Right ventricle myocardium inferior (tissue), 1 donor: Measurements from ENCODE around the gene RAI1. TPM values are rescaled to one million over a fixed set of nuclear protein-coding genes. Genes with fewer than 3 reads are reported as not detected.

Source experiments
- ATAC-seq: fragments of 200-7000 bp; cut with Tn5 transposase; one replicate; pipeline ENCODE4 v1.9.1; 2020; ENCODE audit warnings: mild to moderate bottlenecking, moderate library complexity
- DNase-seq: peaks from one replicate; pipeline ENCODE4 v3.0.0; 2021; ENCODE audit errors: missing footprints
- intact Hi-C: fragments of 100-400 bp; cut with DNase I; formaldehyde crosslinking; loops from one replicate; pipeline ENCODE4 v1.11.0; 2022
- total RNA-seq: library from RNA; stranded (reverse); fragmentation: NEBNext Ultra II Directional; extraction: Animal tissue kit (Norgen Biotek cat#: 25700); gene quantifications from one replicate; pipeline ENCODE4 v1.2.1, GENCODE V29; 2021
- donor health status: DM: no; HTN: yes; CAD: no; lungs with severe emphysema.

RAI1 gene
- total RNA-seq, 1 donor from 2014 or later, result 31.9 TPM

GRCh38 chr17:17692353-17693252 is 11.3 kb downstream of the RAI1 start:
- DNase-seq (no peak), ATAC-seq (no peak)
- intact Hi-C loops, result no loop called here

GRCh38 chr17:17693253-17694168 is 12.3 kb downstream of the RAI1 start:
- ATAC-seq (peak; percentile 23), DNase-seq (no peak)
- intact Hi-C loops, result loop anchor here (2.0 kb wide), 2 partner anchors 61 to 89 kb away; no protein-coding TSS in a partner anchor

GRCh38 chr17:17694169-17695081 is 13.2 kb downstream of the RAI1 start:
- ATAC-seq, result peak; percentile 75
- intact Hi-C loops, result loop anchor here (2.0 to 5.0 kb wide), 4 partner anchors 38 to 278 kb away; partner anchors contain the start of genes DRC3 and TOM1L2
- DNase-seq, result peak; percentile 91

- DNase-seq (no peak), ATAC-seq (no peak)
- intact Hi-C loops, result loop anchor here (5.0 kb wide), 2 partner anchors 36 to 276 kb away; partner anchors contain the start of genes DRC3 and TOM1L2
Observed at GRCh38 chr17:17696085-17696484, 14.8 kb downstream of the RAI1 start.

- no peak for DNase-seq
- intact Hi-C loops, result loop anchor here (5.0 kb wide), 2 partner anchors 35 to 275 kb away; partner anchors contain the start of genes DRC3 and TOM1L2
- ATAC-seq, result peak; percentile 37
Observed at GRCh38 chr17:17696882-17697633, 15.8 kb downstream of the RAI1 start.

- intact Hi-C loops, result loop anchor here (5.0 kb wide), 2 partner anchors 34 to 274 kb away; partner anchors contain the start of genes DRC3 and TOM1L2
- no peak for ATAC-seq
- DNase-seq, result no peak
Observed at GRCh38 chr17:17698371-17698770, 17.1 kb downstream of the RAI1 start.

- intact Hi-C loops, result loop anchor here (5.0 kb wide), 2 partner anchors 33 to 273 kb away; partner anchors contain the start of genes DRC3 and TOM1L2
- DNase-seq, result no peak
Observed at GRCh38 chr17:17698869-17699351, 17.7 kb downstream of the RAI1 start.

GRCh38 chr17:17699491-17699890 is 18.2 kb downstream of the RAI1 start:
- ATAC-seq (no peak), DNase-seq (no peak)
- intact Hi-C loops, result loop anchor here (5.0 kb wide), 2 partner anchors 33 to 273 kb away; partner anchors contain the start of genes DRC3 and TOM1L2

More at GRCh38 chr17:17698869-17699351, 17.7 kb downstream of the RAI1 start:
- ATAC-seq, result no peak

GRCh38 chr17:17700251-17700969 is 19.2 kb downstream of the RAI1 start:
- intact Hi-C loops, result no loop called here
- ATAC-seq (no peak), DNase-seq (no peak)

GRCh38 chr17:17701112-17701511 is 19.9 kb downstream of the RAI1 start:
- intact Hi-C loops, result no loop called here
- DNase-seq, result no peak
- no peak for ATAC-seq

- intact Hi-C loops, result no loop called here
- no peak for DNase-seq
- no peak for ATAC-seq
Observed at GRCh38 chr17:17701658-17702057, 20.4 kb downstream of the RAI1 start.

- DNase-seq, result no peak
- ATAC-seq, result no peak
- intact Hi-C loops, result no loop called here
Observed at GRCh38 chr17:17702449-17703139, 21.3 kb downstream of the RAI1 start.

- intact Hi-C loops, result no loop called here
- ATAC-seq, result no peak
- DNase-seq, result no peak
Observed at GRCh38 chr17:17703140-17703919, 22.1 kb downstream of the RAI1 start.

- intact Hi-C loops, result no loop called here
- ATAC-seq (no peak), DNase-seq (no peak)
Observed at GRCh38 chr17:17704931-17705330, 23.7 kb downstream of the RAI1 start.
